ENCODE data around the gene MRTFA. TPM values are rescaled to one million over a fixed set of nuclear protein-coding genes. Genes with fewer than 3 reads are reported as not detected.
A peak's percentile ranks its signal among the peaks of the same experiment; 100 is the strongest.
"Not testable (repeated sequence)": the region's sequence is repeated elsewhere in the genome, so short reads cannot be mapped to it uniquely, and the experiment has no call there.

The MRTFA gene
- total RNA-seq, 1 experiment from 2014 or later: 56.5 TPM

DNA sequence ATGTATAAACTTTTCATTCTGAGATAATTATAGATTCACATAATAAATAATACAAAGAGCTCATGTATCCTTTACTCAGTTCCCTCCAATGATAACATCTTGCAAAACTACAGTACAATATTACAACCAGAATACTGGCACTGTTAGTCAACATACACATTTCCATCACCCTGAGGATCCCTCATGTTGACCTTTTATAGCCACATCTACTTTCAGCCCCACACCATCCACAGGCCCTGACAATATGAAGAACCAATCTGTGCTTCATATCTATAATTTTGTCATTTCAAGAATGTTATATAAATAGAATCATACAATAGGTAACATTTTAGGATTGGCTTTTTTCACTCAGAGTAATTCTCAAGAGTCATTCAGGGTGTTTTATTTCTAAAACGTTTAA, 115.5 kb downstream of the MRTFA start:
- no peak for DNase-seq (ENCODE audit: low spot score)

DNA sequence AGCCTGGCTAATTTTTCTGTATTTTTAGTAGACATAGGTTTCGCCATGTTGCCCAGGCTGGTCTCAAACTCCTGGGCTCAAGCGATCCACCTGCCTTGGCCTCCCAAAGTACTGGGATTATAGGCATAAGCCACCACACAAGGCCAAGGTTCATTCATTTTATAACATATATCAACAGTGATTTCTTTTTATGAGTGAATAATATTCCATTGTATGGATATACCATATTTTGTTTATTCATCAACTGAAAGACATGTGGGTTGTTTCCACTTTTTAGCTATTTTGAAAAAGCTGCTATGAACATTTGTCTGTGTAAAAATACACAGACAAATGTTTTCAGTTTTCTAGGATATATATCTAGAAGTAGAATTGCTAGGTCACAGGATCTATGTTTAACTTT, 116.0 kb downstream of the MRTFA start:
- no peak for DNase-seq (ENCODE audit: low spot score)

DNA sequence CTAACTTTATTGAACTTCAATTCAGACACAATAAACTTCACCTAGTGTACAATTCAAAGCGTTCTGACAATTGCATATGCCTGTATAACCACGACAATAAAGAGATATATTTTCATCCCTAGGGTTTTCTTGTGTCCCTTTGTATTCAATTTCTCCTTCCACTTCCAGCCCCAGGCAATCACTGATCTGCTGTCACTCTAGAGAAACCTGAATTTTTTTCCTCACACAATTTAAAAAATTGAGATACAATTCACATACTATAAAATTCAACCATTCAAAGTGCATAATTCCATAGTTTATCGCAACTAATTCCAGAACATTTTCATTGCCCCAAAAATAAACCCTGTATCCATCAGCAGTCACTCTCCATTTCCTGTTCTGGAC, 116.6 kb downstream of the MRTFA start:
- no peak for DNase-seq (ENCODE audit: low spot score)

DNA sequence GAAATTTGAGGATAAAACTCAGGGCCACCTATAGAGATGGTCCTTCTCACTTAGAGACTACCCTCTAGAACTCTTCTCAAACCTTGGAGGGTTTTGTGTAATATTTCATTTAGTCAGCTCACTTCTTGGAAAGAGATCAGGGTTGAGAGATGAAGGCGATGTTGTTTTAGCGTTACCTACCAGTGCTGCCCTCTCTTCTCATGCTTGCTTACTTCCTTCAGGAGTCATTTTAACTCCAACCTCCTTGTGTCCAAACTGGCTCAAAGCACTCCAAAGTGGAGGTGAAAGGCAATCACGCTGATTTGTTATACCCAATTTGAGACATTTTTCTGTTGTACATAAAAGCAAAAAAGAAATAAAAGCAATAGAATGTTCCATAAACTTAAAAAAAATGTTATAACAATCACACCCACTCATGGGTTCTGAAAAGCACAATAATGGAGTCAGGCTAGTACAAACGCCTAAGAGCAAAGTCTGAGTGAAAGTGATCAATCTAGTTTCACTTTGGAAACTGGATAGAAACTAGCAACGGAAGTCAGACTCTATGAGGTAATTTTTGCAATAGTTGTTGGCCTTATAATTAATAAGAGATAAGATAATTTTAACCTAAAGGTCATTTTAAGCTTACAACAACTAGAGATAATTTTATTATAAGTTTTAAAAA, 117.1 kb downstream of the MRTFA start:
- no peak for DNase-seq (ENCODE audit: low spot score)

DNA sequence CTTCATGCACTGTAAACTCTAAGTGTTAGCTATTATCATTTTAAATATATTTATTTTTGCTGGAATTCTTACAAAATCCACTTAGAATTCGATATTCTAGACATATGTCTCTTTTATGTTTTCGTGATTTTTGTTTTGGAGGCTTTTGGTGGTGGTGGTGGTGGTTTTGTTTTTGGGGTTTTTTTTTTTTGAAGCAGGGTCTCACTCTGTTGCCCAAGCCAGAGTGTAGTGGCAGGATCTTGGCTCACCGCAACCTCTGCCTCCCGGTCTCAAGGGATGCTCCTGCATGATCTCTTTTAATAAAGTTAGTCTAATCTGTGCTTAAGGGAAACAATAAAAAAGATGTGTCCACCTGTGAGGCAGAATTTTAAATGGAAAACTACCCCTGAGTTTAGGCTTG, 117.7 kb downstream of the MRTFA start:
- DNase-seq (ENCODE audit: low spot score): no peak

DNA sequence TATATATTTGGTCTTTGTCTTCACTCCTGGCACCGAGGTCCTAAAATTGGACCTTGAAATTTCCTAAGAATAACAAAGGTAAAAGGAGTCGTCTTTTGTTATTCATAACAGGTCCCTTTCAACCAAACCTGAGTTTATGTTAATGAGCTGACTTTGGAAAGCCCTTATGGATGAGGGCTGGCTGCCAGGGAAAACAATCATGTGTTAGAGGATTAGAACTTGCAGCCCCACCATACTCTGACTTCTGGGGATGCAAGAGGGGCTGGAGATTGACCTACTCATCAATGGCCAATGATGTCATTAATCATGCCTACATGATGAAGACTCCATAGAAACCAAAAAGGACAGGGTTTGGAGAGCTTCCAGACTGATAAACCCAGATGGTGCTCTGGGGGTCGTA, 118.9 kb downstream of the MRTFA start:
- no peak for DNase-seq (ENCODE audit: low spot score)

DNA sequence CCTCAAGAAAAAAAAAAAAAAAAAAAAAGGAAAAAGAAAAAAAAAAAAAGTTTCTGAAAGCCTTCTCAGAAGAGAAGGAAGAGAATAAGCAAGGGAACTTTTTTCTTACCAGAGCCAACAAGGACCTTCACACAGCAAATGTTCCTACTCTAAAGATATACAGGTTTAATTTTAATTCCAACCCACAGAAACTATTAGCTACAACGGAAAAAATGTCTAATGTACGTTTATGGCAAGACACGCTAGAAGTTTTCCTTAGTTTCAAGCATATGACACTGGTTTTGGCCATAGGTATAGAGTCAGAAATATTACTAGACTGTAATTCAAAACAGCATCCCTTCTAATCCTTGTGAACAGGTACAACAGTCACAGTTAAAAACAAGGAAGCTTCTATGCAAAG, 120.1 kb downstream of the MRTFA start:
- DNase-seq (ENCODE audit: low spot score): no peak

DNA sequence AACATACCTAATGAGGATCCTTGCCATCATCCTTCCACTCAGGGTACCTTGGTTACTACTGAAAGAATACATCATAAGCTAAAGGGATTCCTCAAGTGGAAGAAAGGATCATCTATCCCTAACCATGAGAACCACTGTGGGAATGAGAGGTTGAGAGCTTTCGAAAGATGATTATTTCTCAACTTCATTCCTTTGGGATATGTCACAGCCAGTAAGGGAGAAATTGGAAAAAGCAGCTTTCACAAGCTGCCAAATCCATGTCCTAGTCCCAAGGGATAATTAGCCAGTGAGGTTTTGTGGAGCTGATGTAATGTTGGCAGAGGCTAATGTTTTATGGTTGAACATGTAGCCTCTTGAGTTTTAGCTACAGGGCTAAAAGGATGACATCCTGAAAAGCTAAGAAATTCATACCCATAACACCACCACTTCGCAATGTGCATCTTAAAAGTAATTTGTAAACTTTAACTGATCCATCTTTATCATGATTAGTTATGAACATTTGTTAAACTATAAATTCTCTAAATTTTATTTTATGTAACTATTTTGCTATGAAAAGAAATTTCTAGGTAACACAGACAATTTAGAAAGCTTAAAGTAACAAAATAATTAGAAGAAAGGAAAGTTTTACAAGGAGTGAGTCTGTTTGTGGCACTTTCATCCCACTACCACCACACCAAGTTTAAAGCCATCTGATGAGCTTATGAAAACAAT, 123.9 kb downstream of the MRTFA start:
- DNase-seq (ENCODE audit: low spot score): peak; percentile 93

DNA sequence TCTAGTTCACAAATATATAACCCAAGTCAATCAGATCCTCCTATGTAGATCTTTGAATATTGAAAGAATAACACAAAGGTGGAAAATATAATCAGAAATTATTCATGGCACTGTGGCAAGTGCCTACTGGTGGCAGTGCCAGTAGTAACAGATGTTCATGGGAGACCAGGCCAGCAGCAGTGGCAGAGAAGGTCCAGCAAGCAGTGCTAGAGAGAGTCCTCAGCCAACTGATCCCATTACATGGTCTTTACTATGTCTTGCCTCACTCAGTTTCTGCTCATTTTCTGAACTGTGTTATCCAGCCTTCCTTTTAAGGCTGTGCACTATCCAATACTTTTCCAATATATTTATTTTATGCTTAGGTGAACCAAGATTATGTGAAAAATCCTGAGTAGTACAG, 124.9 kb downstream of the MRTFA start:
- no peak for DNase-seq (ENCODE audit: low spot score)

DNA sequence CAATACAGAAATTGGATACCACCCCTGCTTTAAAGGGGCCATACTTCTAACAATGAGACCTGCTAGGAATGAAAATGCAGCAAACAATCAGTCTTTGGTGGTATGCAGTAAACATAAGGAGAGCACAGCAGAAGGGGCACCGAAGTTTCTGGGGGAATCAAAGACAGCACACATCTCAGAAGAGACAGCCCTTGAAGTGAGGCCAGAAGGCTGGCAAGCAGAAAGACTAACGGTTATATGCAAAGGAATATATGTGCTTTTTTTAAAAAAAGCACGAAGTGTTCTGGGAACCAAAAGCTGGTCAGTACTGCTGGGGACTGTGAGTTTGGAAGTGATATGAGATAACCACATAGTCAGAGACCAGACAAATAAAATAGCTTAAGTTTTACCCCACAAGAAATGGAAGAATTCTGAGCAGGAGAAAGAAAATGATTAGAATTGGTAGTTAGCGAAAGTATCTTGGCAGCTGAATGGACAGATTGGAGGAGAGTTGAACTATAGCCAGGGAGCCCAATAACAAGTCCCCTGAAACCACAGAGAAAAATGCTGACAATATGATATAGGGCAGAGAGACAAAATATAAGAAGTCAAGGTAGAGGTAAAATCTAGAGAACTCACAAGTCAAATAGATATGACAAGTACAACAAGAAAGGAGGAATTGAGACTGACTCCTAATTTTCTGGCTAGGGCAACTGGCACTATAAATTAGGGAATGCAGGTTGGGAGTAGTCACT, 125.7 kb downstream of the MRTFA start:
- no peak for DNase-seq (ENCODE audit: low spot score)

DNA sequence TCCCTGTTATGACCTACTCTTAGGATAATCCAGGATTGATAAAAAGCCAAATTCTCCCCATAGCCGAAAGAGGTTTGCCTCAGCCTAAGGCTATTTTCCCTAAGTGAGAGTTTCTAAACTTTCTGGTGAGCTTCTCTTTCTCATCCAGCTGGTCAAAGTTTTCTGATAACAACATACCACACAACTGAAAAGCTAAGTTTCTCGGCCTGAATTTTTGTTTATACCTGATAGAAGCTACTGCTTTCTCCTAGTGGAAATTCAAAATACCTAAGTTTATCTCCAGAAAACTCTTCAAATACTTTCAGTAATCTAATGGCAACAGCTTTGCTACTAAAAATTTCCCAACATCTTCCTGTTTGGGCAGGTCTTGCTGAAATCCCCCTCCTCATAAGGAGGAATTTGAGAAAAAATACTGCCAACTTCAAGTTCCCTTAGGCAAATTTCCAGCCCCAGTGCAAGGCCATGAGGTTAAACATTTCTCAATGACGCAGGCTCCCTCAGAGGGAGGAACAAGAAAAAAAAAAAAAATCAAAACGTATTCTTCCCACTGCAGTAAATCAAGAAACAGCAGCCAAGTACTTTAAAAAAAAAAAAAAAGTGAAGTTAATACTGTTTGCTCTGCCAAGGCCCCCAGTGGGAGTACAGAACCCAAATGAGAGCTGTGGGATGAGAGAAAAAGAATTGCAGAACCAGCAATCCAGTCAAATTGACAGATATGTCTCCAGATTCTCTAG, 127.0 kb downstream of the MRTFA start:
- no peak for DNase-seq (ENCODE audit: low spot score)

DNA sequence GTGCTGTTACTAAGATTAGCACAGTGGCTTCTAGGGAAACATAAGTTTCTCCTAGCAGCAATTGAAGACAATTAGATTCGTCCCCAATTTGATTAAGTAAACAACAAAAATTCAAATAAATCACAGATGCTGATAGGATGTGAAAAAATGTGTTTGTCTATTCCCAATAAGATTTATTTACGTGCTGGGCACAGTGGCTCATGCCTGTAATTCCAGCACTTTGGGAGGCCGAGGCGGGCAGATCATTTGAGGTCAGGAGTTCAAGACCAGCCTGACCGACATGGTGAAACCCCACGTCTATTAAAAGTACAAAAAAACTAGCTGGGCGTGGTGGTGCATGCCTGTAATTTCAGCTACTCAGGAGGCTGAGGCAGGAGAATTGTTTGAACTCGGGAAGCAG, 128.5 kb downstream of the MRTFA start:
- DNase-seq (ENCODE audit: low spot score): not testable (repeated sequence)

DNA sequence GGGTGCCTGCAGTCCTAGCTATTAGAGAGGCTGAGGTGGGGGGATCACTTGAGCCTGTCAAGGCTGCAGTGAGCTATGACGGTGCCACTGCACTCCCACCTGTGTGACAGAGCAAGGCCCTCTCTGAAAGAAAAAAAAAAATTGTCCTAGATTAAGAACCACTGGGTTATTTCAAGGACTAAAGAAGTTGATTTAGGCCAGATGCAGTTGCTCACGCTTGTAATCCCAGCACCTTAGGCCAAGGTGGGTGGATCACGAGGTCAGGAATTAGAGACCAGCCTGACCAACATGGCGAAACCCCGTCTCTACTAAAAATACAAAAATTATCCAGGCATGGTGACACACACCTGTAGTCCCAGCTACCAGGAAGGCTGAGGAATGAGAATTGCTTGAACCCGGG, 129.0 kb downstream of the MRTFA start:
- no peak for DNase-seq (ENCODE audit: low spot score)

DNA sequence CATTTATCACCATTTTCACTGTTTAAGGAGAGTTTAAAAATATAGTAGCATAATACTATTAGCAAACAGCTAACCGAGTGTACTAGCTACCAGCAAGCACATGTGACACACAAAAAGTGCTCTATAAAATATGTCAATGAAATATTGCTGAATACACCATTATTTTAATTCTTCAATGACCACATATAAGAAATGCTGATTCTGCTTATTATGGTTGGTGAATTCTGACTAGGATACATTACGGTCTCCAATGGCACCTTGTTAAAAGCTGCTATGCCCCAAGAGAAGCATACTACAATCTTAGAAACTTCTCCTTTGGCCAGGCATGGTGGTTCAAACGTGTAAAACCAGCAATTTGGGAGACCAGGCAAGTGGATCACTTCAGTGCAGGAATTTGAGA, 129.8 kb downstream of the MRTFA start:
- no peak for DNase-seq (ENCODE audit: low spot score)

DNA sequence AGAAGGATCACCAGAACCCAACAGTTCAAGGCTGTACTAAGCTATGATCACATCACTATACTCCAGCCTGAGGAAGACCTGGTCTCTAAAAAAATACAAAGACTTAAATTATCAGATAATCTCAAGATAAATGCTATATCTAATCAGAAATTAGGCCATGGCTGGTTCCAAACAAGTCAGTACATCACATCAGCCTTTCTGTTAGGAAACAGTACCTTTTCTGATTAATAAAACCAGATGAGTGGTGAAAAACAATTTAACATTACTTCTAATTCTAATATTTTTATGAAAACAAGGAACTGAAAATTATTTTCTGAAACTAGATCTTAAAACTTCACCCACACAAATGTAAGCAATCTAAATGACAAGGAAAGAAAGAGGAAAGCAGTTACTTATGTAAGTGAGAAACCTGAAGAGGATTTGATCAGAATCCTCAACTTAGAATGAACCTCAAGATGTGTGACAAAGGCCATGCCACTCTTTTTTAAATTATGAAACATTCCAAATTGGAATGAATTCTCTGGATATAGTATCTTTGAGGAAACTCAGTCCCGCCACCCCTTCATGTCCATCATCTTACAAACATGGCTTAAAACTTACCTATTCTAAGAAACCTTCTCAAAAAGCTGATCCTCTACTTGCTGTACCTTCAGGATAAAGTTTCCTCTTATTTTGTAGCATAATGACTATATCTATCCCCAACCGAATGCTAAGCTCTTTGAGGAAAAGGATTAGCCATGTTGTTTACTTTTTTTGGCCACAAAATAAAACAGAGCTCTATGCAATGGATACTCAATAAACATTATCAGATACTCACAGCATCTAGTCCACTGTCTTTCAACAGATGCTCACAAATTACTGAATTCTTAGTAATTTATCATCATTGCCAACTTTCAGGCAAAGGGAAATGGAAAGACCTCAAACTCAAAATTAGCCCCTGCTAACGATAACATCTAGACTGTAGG, 132.0 kb downstream of the MRTFA start:
- no peak for DNase-seq (ENCODE audit: low spot score)

DNA sequence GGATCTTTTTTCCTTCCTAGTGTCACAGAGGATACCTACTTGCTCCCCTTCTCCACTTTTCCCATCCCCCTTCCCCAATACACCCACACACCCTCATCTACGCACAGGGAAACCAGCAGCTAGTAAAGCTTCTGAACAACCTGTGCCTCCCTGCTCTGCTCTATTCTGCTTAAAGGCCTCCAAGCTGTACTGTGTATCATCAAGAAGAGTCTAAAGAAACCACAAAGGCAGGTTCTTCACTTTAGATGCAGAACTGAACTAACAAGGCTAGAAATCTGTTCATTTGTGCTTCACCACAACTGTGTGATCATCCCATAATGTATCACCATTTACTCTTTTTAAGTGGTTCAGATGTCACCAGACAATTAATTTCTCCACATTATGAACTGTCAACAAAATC, 133.6 kb downstream of the MRTFA start:
- no peak for DNase-seq (ENCODE audit: low spot score)

DNA sequence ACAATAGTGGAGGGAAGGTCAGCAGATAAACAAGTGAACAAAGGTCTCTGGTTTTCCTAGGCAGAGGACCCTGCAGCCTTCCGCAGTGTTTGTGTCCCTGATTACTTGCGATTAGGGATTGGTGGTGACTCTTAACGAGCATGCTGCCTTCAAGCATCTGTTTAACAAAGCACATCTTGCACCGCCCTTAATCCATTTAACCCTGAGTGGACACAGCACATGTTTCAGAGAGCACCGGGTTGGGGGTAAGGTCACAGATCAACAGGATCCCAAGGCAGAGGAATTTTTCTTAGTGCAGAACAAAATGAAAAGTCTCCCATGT, 136.1 kb downstream of the MRTFA start:
- DNase-seq (ENCODE audit: low spot score): not testable (repeated sequence)

DNA sequence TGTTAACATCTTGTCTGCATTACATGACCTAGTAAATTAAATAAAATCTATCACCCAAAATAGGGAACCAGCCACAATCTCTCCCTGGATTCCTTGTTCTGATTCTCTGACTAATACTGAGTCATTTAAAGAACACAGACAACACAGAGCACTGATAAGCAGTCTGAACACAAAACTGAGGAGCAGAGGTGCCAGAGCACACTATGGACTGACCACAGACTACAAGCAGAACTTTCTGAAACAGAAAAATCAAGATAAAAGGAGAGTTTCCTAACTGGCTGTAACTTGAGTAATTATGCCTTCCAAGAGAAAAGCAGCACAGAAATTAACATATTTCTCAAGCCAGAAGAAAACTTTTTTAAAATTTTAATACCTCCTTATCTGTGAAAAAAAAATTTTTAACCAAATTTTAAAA, 137.3 kb downstream of the MRTFA start:
- DNase-seq (ENCODE audit: low spot score): peak; percentile 92

DNA sequence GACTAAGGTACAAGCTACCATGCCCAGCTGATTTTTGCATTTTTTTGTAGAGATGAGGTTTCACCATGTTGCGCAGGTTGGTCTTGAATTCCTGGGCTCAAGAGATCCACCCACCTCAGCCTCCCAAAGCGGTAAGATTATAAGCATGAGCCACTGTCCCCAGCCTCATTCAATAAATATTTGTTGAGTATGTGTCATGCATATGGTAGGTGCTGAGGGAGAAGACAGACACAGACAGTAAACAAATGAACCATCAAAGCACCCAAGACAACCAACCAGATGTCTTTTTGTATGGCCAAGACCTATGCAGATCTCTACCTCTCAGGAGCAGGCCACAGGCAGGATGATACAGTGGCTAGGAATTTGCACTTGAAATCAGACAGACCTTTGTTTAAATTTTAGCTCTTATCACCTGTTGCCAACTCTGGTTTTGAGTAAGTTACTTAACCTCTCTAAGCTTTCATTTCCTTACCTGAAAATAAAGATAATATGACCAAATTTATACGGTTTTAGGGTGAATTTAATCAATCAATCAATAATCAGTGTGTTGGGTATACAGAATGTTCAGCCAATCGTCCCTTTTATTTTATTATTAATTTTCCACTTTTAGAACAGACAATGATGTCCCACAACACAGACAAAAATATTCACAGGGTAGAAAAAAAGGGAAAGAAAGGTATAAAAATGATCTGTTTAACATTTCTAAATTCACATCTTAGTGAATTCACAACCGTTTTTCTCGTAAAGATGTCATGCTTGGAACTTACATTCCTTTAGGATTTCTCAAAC, 137.9 kb downstream of the MRTFA start:
- peak; percentile 94 for DNase-seq (ENCODE audit: low spot score)

DNA sequence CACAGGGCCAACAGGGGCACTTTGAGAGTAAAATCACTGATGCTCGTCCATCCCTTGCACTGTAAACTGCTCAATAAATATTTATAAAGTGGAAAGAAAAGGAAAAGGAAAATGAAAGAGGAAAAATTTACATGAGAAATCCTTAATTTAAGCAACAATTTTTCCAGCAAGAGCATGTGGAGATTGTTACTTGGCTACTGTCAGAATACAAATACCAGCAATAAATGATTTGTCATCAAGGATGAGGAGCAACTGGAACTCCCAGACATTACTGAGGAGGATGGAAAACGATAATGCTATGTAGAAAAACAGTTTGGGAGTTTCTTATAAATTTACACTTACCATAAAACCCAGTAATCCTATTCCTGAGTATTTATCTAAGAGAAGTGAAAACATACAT, 143.1 kb downstream of the MRTFA start:
- DNase-seq (ENCODE audit: low spot score): no peak
